Activated T-helper 2 cell treated with anti-CD3 and anti-CD28 coated beads, Interferon-gamma antibody, Interleukin-2, Interleukin-4, amounts not matched to agents 10 μg/mL and 5 μg/mL and 100 μg/mL, durations not matched to agents 14 hours and 24 hours and 36 hours (primary cell): Measurements from ENCODE around the gene GNL2. TPM values are rescaled to one million over a fixed set of nuclear protein-coding genes. Genes with fewer than 3 reads are reported as not detected.
"Not testable (repeated sequence)": the region's sequence is repeated elsewhere in the genome, so short reads cannot be mapped to it uniquely, and the experiment has no call there.

ENCODE experiments used
- DNase-seq: peaks from one replicate; pipeline ENCODE4 v3.0.0; 2021; ENCODE audit warnings: low spot score
- H3K27ac Mint-ChIP-seq: one replicate; pipeline ENCODE4 v1.8.0; 2021; ENCODE audit warnings: mixed read lengths
- H3K27me3 Mint-ChIP-seq: one replicate; pipeline ENCODE4 v1.8.0; 2021; ENCODE audit warnings: low read depth, mixed read lengths
- H3K36me3 Mint-ChIP-seq: one replicate; pipeline ENCODE4 v1.8.0; 2021; ENCODE audit warnings: low read depth, mixed read lengths
- H3K4me1 Mint-ChIP-seq: one replicate; pipeline ENCODE4 v1.8.0; 2021; ENCODE audit warnings: low read depth, mixed read lengths
- H3K4me3 Mint-ChIP-seq: one replicate; pipeline ENCODE4 v1.8.0; 2021; ENCODE audit warnings: low read depth, mild to moderate bottlenecking, moderate library complexity, mixed read lengths
- H3K9me3 Mint-ChIP-seq: one replicate; pipeline ENCODE4 v1.8.0; 2021; ENCODE audit warnings: mixed read lengths
- intact Hi-C: fragments of 100-400 bp; cut with micrococcal nuclease; formaldehyde crosslinking; loops from one replicate; pipeline ENCODE4 v1.15.1; 2023
- total RNA-seq: library from RNA; stranded (reverse); gene quantifications from 2 replicates; pipeline ENCODE4 v1.2.3, GENCODE V29; 2022

GNL2 gene
- total RNA-seq, 1 donor from 2014 or later = 95.6 TPM

GRCh38 chr1:37602750-37603694, 7.3 kb upstream of the GNL2 start:
- Mint-ChIP-seq H3K4me1 (no peaks in the 10 kb centered on the region), H3K36me3 (no peaks in the 10 kb centered on the region), H3K9me3 (no peaks in the 10 kb centered on the region), H3K4me3 (no peak overlapping the region), H3K27ac (no peak overlapping the region), H3K27me3 (peaks cover 8% of the 10 kb centered on the region)
- intact Hi-C loops = loop anchor here (1.0 kb wide), 1 partner anchor 79 kb away; no protein-coding TSS in a partner anchor
- DNase-seq = no peak

DNA sequence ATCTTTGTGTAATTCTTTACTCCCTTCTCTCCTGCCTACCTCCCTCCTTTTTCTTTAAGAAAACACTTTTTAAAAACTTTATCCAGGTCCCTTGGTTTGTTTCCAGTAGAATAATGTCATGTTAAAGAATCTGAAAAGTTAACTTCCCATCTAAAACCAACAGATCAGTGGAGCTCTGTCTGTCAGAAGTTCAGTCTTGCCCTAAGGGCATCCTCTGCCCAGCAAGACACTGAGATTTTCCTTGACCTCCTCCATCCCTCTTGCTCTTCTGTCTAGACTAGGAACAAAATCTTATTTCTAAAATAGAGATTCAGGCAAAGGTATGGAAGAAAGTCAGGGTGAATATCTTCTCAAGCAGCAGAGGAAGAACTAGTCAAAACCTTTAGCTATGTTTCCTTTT, 5.7 kb upstream of the GNL2 start:
- Mint-ChIP-seq H3K27me3 (peaks cover 8% of the 10 kb centered on the region), H3K4me3 (no peak overlapping the region), H3K9me3 (no peaks in the 10 kb centered on the region), H3K4me1 (peaks cover 3% of the 10 kb centered on the region), H3K36me3 (no peaks in the 10 kb centered on the region), H3K27ac (no peak overlapping the region)
- intact Hi-C loops = no loop called here
- no peak for DNase-seq

DNA sequence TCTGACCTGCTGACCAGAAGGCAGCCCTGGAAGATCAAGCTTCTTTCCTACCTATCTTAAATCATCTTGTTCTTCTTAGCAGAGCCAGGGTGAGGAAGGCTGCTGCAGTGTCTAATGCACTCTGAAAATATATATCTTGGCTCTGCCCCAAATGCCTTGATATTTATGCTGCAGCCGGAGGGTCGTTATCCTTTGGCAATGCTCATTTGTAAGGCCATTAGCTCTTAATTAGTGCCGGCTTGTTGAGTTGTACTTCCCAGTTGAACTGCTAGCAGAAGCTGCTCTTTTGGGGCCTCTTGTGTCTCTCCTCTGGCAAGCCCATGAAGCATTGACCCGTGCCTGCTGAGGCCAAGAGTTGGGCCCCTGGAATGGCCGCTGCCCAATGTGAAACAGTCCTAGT, 4.2 kb upstream of the GNL2 start:
- H3K4me1 Mint-ChIP-seq = peaks cover 8% of the 10 kb centered on the region
- intact Hi-C loops = loop anchor here (10.0 kb wide), 1 partner anchor 1255 kb away; the partner anchor contains the start of gene RRAGC
- H3K4me3 Mint-ChIP-seq = no peak overlapping the region
- no peak for DNase-seq
- peaks cover 7% of the 10 kb centered on the region for H3K36me3 Mint-ChIP-seq
- peaks cover 8% of the 10 kb centered on the region for H3K27me3 Mint-ChIP-seq
- no peaks in the 10 kb centered on the region for H3K9me3 Mint-ChIP-seq
- no peak overlapping the region for H3K27ac Mint-ChIP-seq

DNA sequence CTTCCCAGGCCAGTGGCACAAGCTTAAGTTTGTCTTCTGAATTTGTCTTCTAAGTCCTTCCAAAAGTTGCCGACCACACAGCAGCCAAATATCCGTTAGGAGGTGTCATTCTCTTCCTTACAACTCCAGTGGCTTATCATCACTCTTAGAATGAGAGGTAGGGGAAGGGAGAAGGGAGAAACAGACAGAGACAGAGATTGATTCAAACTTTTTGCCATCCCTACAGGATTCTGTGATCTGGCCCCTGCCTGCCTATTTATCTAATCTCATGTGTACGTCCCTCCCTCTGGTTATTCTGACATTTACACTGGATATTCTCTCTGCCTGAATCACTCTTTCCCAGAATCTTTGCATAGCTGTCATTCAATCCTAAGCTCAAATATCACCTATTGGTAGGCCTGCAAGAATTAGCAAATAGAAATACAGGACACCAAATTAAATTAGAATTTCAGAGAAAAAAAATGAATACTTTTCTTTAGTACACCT, 488 bp upstream of the GNL2 start:
- H3K36me3 Mint-ChIP-seq = peaks cover 37% of the 10 kb centered on the region
- peaks cover 3% of the 10 kb centered on the region for H3K27me3 Mint-ChIP-seq
- peak overlapping the region; percentile 92 for H3K27ac Mint-ChIP-seq
- H3K9me3 Mint-ChIP-seq = no peaks in the 10 kb centered on the region
- intact Hi-C loops = loop anchor here (1.0 to 10.0 kb wide), 3 partner anchors 42 to 1259 kb away; partner anchors contain the start of genes RRAGC and SNIP1
- H3K4me3 Mint-ChIP-seq = peak overlapping the region; percentile 99
- H3K4me1 Mint-ChIP-seq = peaks cover 20% of the 10 kb centered on the region
- no peak for DNase-seq

GRCh38 chr1:37593726-37594125, 2.0 kb downstream of the GNL2 start:
- H3K27ac Mint-ChIP-seq = no peak overlapping the region

DNA sequence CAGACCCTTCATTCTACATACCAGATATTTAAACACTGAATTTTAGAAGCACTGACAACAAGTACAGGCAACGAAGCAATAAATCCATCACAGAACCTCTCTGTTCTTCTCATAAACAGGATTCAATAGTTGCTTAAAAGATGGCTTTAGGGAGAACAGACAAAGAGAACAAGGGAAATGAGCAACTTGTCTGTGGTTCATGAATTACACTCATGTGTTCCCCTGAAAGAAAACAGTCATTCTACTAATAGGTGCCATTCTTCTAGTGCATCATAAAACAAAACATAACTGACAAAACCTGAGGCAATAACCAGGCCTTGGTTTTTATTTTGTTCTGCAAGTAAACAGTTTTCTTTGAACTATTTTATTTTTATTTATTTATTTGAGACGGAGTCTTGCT, 6.8 kb downstream of the GNL2 start:
- no peaks in the 10 kb centered on the region for H3K27me3 Mint-ChIP-seq
- peaks cover 75% of the 10 kb centered on the region for H3K36me3 Mint-ChIP-seq
- H3K9me3 Mint-ChIP-seq = no peaks in the 10 kb centered on the region
- no peak overlapping the region for H3K27ac Mint-ChIP-seq
- H3K4me3 Mint-ChIP-seq = no peak overlapping the region
- no peak for DNase-seq
- intact Hi-C loops = no loop called here
- H3K4me1 Mint-ChIP-seq = peaks cover 21% of the 10 kb centered on the region

More at GRCh38 chr1:37593726-37594125, 2.0 kb downstream of the GNL2 start:
- Mint-ChIP-seq H3K9me3 (no peaks in the 10 kb centered on the region), H3K4me3 (peak overlapping the region; percentile 26), H3K27me3 (peaks cover 3% of the 10 kb centered on the region), H3K36me3 (peaks cover 56% of the 10 kb centered on the region), H3K4me1 (peaks cover 26% of the 10 kb centered on the region)
- no peak for DNase-seq
- intact Hi-C loops = loop anchor here (2.0 to 10.0 kb wide), 2 partner anchors 19 to 1261 kb away; partner anchors contain the start of gene RRAGC

- intact Hi-C loops, H3K27ac Mint-ChIP-seq, DNase-seq, H3K9me3 Mint-ChIP-seq, H3K27me3 Mint-ChIP-seq, H3K4me3 Mint-ChIP-seq, H3K4me1 Mint-ChIP-seq: not testable (repeated sequence)
- peaks cover 74% of the 10 kb centered on the region for H3K36me3 Mint-ChIP-seq
Observed at GRCh38 chr1:37584544-37584943, 11.2 kb downstream of the GNL2 start.

DNA sequence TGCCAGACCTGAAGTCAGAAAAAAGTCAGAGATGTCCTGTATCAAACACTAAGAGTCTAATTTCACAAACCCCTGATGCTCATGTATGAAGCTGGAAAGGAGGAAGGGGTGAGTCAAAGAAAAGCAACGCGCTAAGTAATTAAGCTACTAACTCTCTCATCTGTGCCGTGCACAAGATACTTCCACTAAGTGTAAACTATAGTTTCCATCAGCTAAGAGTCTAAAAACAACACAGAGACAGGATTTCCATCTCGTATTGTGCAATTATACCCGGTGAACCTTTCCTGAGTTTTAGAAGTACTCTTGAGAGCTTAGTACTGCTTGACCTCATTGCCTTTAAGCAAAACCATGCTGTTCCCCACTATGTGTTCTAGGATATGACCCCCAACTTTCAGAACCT, 20.0 kb downstream of the GNL2 start:
- Mint-ChIP-seq H3K36me3 (peaks cover 91% of the 10 kb centered on the region), H3K27me3 (no peaks in the 10 kb centered on the region), H3K27ac (peak overlapping the region; percentile 81), H3K4me1 (peaks cover 63% of the 10 kb centered on the region), H3K9me3 (no peaks in the 10 kb centered on the region), H3K4me3 (no peak overlapping the region)
- intact Hi-C loops = loop anchor here (2.0 to 10.0 kb wide), 2 partner anchors 19 to 101 kb away; partner anchors contain the start of genes GNL2 and ZC3H12A
- DNase-seq = no peak

DNA sequence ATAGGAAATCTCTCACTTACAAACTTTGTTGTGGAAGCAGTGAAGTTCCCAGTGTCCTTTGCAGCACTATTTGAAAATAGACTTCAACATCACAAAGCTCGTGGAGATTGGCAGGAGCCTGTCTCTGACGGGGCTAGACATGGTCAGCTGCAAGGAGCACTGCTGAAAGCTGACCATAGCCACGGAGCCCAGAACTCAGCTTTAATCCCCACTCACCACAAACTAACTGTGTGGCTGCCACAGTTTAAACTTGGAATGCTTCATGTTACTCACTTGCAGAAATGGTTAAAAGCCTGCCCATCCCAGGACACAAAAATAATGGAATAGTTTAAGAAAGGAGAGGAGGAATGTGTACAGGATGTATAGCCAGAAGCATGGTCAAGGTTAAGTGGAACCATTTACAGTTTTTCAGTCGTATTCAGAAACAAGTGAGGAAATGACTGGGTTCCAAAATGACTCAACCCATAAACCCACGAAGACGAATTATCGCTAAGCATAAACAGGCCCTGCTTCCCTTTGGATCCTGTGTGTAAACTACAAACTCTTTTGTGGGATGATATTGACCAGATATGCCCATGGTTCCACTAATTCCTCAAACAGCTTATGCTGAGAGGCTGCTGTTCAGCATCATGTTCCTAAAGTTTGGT, 20.8 kb downstream of the GNL2 start:
- Mint-ChIP-seq H3K27me3 (no peaks in the 10 kb centered on the region), H3K4me3 (no peak overlapping the region), H3K27ac (peak overlapping the region; percentile 81), H3K36me3 (peaks cover 90% of the 10 kb centered on the region), H3K4me1 (peaks cover 66% of the 10 kb centered on the region), H3K9me3 (no peaks in the 10 kb centered on the region)
- DNase-seq = no peak
- intact Hi-C loops = loop anchor here (2.0 to 10.0 kb wide), 2 partner anchors 20 to 100 kb away; partner anchors contain the start of genes GNL2 and ZC3H12A

DNA sequence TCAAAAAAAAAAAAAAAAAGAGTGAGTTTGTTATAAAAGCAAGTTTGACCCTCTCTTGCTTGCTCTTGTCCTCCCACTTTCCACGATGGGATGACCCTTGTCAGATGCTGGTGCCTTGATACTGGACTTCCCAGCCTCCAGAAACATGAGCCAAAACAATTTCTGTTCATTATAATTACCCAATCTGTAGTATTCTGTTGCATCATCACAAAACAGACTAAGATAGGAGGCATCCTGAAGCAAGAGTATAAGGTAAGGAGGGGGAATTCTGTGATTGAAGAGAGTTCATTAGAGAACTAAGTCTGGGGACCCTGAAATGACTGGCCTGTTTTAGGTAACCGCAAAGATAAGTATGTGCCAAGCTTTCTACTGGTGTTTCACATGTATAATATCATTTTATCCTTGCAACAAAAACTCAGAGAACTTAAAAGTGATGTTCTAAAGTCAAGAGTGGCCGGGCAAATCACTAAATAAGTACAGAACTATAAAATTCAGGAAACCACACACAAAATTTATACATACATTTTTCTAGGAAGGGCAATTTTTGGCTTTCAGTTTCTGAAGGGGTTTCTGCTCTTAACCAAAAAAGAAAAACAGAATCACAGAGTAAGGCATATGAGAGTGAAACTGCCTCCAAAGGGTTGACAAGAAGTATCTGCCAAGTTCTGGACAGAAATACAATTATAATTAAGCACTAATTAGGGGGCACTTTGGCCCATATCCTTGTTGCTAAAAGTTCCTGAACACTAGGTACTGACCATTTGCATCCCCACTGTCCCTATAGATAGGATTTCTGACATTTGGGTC, 25.0 kb downstream of the GNL2 start:
- H3K4me3 Mint-ChIP-seq = peak overlapping the region; percentile 14
- no peaks in the 10 kb centered on the region for H3K27me3 Mint-ChIP-seq

GRCh38 chr1:37567023-37567422, 28.7 kb downstream of the GNL2 start:
- Mint-ChIP-seq H3K9me3 (no peaks in the 10 kb centered on the region), H3K36me3 (peaks cover 68% of the 10 kb centered on the region)
- intact Hi-C loops = no loop called here

More for the DNA sequence above, 25.0 kb downstream of the GNL2 start:
- Mint-ChIP-seq H3K4me1 (peaks cover 47% of the 10 kb centered on the region), H3K36me3 (peaks cover 94% of the 10 kb centered on the region), H3K9me3 (no peaks in the 10 kb centered on the region), H3K27ac (peak overlapping the region; percentile 61)
- no peak for DNase-seq
- intact Hi-C loops = loop anchor here (10.0 kb wide), 1 partner anchor 96 kb away; the partner anchor contains the start of gene ZC3H12A

GRCh38 chr1:37564892-37565291, 30.8 kb downstream of the GNL2 start:
- intact Hi-C loops = no loop called here
- Mint-ChIP-seq H3K9me3 (no peaks in the 10 kb centered on the region), H3K4me1 (no peaks in the 10 kb centered on the region), H3K27ac (no peak overlapping the region), H3K36me3 (peaks cover 50% of the 10 kb centered on the region), H3K27me3 (no peaks in the 10 kb centered on the region), H3K4me3 (no peak overlapping the region)
- DNase-seq = no peak

More at GRCh38 chr1:37567023-37567422, 28.7 kb downstream of the GNL2 start:
- H3K4me3 Mint-ChIP-seq = no peak overlapping the region
- no peak for DNase-seq
- H3K27me3 Mint-ChIP-seq = no peaks in the 10 kb centered on the region
- no peak overlapping the region for H3K27ac Mint-ChIP-seq
- H3K4me1 Mint-ChIP-seq = peaks cover 16% of the 10 kb centered on the region
